HCT116 (cell line): ENCODE measurements around the gene TMEM126B. TPM values are rescaled to one million over a fixed set of nuclear protein-coding genes. Genes with fewer than 3 reads are reported as not detected.

ENCODE experiments used
- ATAC-seq: fragments of 200-7000 bp; cut with Tn5 transposase; 2 replicates; pipeline ENCODE4 v1.9.1; 2020; ENCODE audit warnings: mild to moderate bottlenecking, moderate library complexity
- Bru-seq: library from RNA; stranded (reverse); fragments of 400-500 nt; gene quantifications from one replicate; lab custom pipeline; 2021; lab: Mats Ljungman, UMichigan
- BruChase-seq, 2 experiments: library from RNA; stranded (reverse); fragments of 400-500 nt; gene quantifications; one replicate each; lab custom pipeline; 2021; lab: Mats Ljungman, UMichigan
- BruUV-seq: library from RNA; stranded (reverse); fragments of 400-500 nt; replicated peaks from 2 replicates; lab custom pipeline; 2021; lab: Mats Ljungman, UMichigan
- CTCF ChIA-PET: fragments of 300-600 bp; sonication (Branson Sonifier 250); formaldehyde crosslinking; loops from one replicate; lab custom pipeline; 2021; ENCODE audit warnings: antibody characterized with exemption; lab: Charles Lee
- POLR2A ChIA-PET: fragments of 300-600, 350-600 bp; sonication (Branson Sonifier 250); formaldehyde crosslinking; loops from one replicate; lab custom pipeline; 2021; ENCODE audit warnings: antibody characterized with exemption; lab: Charles Lee
- RAD21 ChIA-PET, 2 experiments: fragments of 300-600 bp; sonication (Branson Sonifier 250); formaldehyde crosslinking; loops; one replicate each; lab custom pipeline; 2023; ENCODE audit warnings: low total read pairs in 2 of 2; ENCODE audit not compliant: uncharacterized antibody in 2 of 2, unreplicated experiment in 2 of 2, low non-redundant PET in 1 of 2; lab: Charles Lee
- DNase-seq: peaks from one replicate; pipeline ENCODE4 v3.0.0-alpha.2; 2010; ENCODE audit warnings: low read depth, low spot score
- H2AFZ ChIP-seq: fragments of 200-600 bp; shearing (Covaris generic), sonication (generic); 2 replicates; pipeline ENCODE4 v1.6.1; 2017; ENCODE audit warnings: low read depth, mixed run types, mixed read lengths, antibody characterized with exemption, low read length; ENCODE audit not compliant: poor library complexity, severe bottlenecking
- H3K27ac ChIP-seq: 2 replicates; pipeline ENCODE4 v1.5.1; 2012; ENCODE audit warnings: low read depth, low read length
- H3K27me3 ChIP-seq: fragments of 200-600 bp; sonication (generic); 2 replicates; pipeline ENCODE4 v1.6.1; 2016; ENCODE audit warnings: mixed run types, low read length, mixed read lengths; ENCODE audit not compliant: insufficient read depth
- H3K36me3 ChIP-seq, 2 experiments: fragments of 200-500 bp in 1 of 2; fragments of 200-600 bp in 1 of 2; sonication (Bioruptor generic) in 1 of 2; sonication (generic) in 1 of 2; 2 replicates each; pipeline versions ENCODE4 v1.5.1 to v1.6.1; 2014 to 2016; ENCODE audit warnings: low read length in 2 of 2, inconsistent platforms in 1 of 2, mixed read lengths in 1 of 2, mixed run types in 1 of 2; ENCODE audit not compliant: insufficient read depth in 2 of 2, control insufficient read depth in 1 of 2
- H3K4me1 ChIP-seq, 2 experiments: fragments of 200-600 bp in 1 of 2; sonication (generic) in 1 of 2; 2 replicates each; pipeline versions ENCODE4 v1.5.1 to v1.6.1; 2012 to 2017; ENCODE audit warnings: low read length in 2 of 2, inconsistent platforms in 1 of 2, mild to moderate bottlenecking in 1 of 2, mixed read lengths in 1 of 2, mixed run types in 1 of 2, moderate library complexity in 1 of 2; ENCODE audit not compliant: insufficient read depth in 2 of 2, control insufficient read depth in 1 of 2
- H3K4me2 ChIP-seq: fragments of 200-600 bp; sonication (generic); 2 replicates; pipeline ENCODE4 v1.6.1; 2017; ENCODE audit warnings: mixed run types, low read length, mixed read lengths
- H3K4me3 ChIP-seq, 2 experiments: fragments of 200-600 bp in 1 of 2; sonication (generic) in 1 of 2; replicated peaks in 1 of 2; 2 replicates each; pipeline ENCODE4 v1.5.1; 2011 to 2016; ENCODE audit warnings: low read length in 2 of 2, control low read depth in 1 of 2, low read depth in 1 of 2, mild to moderate bottlenecking in 1 of 2, mixed read lengths in 1 of 2, mixed run types in 1 of 2
- H3K79me2 ChIP-seq: fragments of 200-600 bp; sonication (generic); 2 replicates; pipeline ENCODE4 v1.6.1; 2017; ENCODE audit warnings: mild to moderate bottlenecking, mixed run types, low read length, moderate library complexity, mixed read lengths; ENCODE audit not compliant: insufficient read depth
- H3K9ac ChIP-seq: fragments of 200-600 bp; sonication (generic); 2 replicates; pipeline ENCODE4 v1.6.1; 2016; ENCODE audit warnings: low read length, mixed read lengths
- H3K9me2 ChIP-seq: fragments of 200-600 bp; sonication (generic), shearing (Covaris generic); 2 replicates; pipeline ENCODE4 v1.6.1; 2017; ENCODE audit warnings: mixed run types, mild to moderate bottlenecking, moderate library complexity; ENCODE audit not compliant: insufficient read depth
- H3K9me3 ChIP-seq, 2 experiments: fragments of 200-500 bp in 1 of 2; fragments of 200-600 bp in 1 of 2; sonication (Bioruptor generic) in 1 of 2; sonication (generic) in 1 of 2; 2 replicates each; pipeline ENCODE4 v1.6.1; 2014 to 2017; ENCODE audit warnings: low read length in 2 of 2, mixed read lengths in 2 of 2, inconsistent platforms in 1 of 2, low read depth in 1 of 2, mild to moderate bottlenecking in 1 of 2, mixed run types in 1 of 2, moderate library complexity in 1 of 2; ENCODE audit not compliant: control insufficient read depth in 1 of 2, insufficient read depth in 1 of 2
- H4K20me1 ChIP-seq: fragments of 200-600 bp; sonication (generic), shearing (Covaris generic); 2 replicates; pipeline ENCODE4 v1.6.1; 2017; ENCODE audit warnings: mixed run types, mild to moderate bottlenecking, moderate library complexity; ENCODE audit not compliant: insufficient read depth
- CBX3 ChIP-seq: IDR thresholded peaks from 2 replicates; pipeline ENCODE4 v1.6.1; 2012; ENCODE audit warnings: low read depth
- EGR1 ChIP-seq: IDR thresholded peaks from 2 replicates; pipeline ENCODE4 v1.6.1; 2012; ENCODE audit warnings: low read depth
- FOSL1 ChIP-seq: IDR thresholded peaks from 2 replicates; pipeline ENCODE4 v1.6.1; 2012; ENCODE audit warnings: low read depth
- JUND ChIP-seq: IDR thresholded peaks from 2 replicates; pipeline ENCODE4 v1.6.1; 2012
- POLR2A ChIP-seq: IDR thresholded peaks from 2 replicates; pipeline ENCODE4 v1.7.0; 2011; ENCODE audit warnings: borderline replicate concordance; ENCODE audit not compliant: insufficient read depth, insufficient read length; ENCODE audit errors: extremely low read depth
- POLR2AphosphoS5 ChIP-seq: IDR thresholded peaks from 2 replicates; pipeline ENCODE4 v1.6.1; 2011; ENCODE audit warnings: mild to moderate bottlenecking, low read depth, low read length, moderate library complexity
- SIN3A ChIP-seq: IDR thresholded peaks from 2 replicates; pipeline ENCODE4 v1.6.1; 2012; ENCODE audit warnings: low read depth
- SP1 ChIP-seq: IDR thresholded peaks from 2 replicates; pipeline ENCODE4 v1.6.1; 2012; ENCODE audit warnings: low read depth
- YY1 ChIP-seq: IDR thresholded peaks from 2 replicates; pipeline ENCODE4 v1.6.1; 2011; ENCODE audit warnings: low read length, low read depth, moderate library complexity, mild to moderate bottlenecking; ENCODE audit not compliant: insufficient replicate concordance; ENCODE audit errors: extremely low read depth
- intact Hi-C: fragments of 100-400 bp; cut with micrococcal nuclease; formaldehyde crosslinking; loops from 2 replicates; pipeline ENCODE4 v1.10.0; 2022
- long read RNA-seq: library from polyadenylated mRNA; unstranded; transcript quantifications from one replicate; pipeline ENCODE4 v2.0.0, GENCODE V29; 2021; ENCODE audit not compliant: unreplicated experiment
- polyA plus RNA-seq: library from polyadenylated mRNA; unstranded; fragments of >200 nt; gene quantifications from 2 replicates; pipeline ENCODE4 v1.2.1, GENCODE V29; 2012; ENCODE audit warnings: missing spikeins
- total RNA-seq: library from RNA; stranded (reverse); gene quantifications from one replicate; pipeline ENCODE4 v1.2.1, GENCODE V29; 2021; ENCODE audit not compliant: unreplicated experiment
- TF ChIP-seq, protein P1 (sequence below): IDR thresholded peaks from 2 replicates; pipeline ENCODE4 v1.6.1; 2012

Gene TMEM126B
- 49.0 TPM for total RNA-seq
- 16.2 and 24.2 TPM in 2 replicates for polyA plus RNA-seq
- Bru-seq, nascent RNA = percentile 92 among the genes with signal in this experiment
- percentile 86 among the genes with signal in this experiment for BruChase-seq, experiment 1, labeled RNA remaining after a 6-hour chase
- percentile 86 among the genes with signal in this experiment for BruChase-seq, experiment 2, labeled RNA remaining after a 2-hour chase
- long read RNA-seq, transcript TMEM126B-201 (5 exons, 989 nt) = major isoform, 13 of 30 reads
- long read RNA-seq, partial matches to known transcripts = 2 of 30 reads
- long read RNA-seq, other reads (novel, unspliced or antisense) = 8 of 30 reads

DNA sequence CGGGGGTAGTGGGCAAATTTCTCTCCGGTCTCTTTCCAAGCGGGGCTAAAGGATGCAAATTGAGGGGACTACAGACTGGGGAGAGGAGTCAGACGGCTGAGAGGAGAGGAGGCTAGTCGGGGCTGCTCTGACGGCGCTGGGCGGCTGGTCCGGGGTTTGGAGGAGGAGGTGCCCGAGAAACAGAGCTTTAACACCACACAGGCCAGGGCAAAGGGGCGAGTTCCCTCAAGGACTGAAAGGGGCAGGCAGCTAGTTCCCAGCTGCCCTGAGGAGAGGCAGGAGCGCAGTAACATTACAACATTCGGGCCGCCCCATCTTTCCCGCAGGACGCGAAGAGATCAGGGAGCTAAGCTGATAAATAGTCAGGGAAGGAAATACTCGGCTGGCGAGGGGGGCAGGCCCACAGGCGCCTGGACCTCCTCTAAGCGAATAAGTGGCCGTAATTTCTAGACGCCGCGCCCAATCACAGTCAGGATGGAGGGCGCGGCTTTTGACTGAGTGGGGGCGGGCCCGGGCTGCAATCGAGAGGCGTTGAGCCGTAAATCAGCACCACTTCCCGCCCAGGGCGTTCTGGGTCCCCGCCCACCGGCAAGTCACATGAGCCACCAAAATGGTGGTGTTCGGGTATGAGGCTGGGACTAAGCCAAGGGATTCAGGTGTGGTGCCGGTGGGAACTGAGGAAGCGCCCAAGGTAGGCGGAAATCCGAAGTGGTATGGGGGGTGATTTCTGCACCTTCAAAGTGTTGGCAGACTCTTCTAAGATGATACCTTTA lies at the start of gene TMEM126B:
TSS of gene TMEM126B (plus strand) at position 596 of the 773 bp plus-strand sequence. CDS start at position 611, 15 bp downstream.
- intact Hi-C loops = loop anchor here (2.0 kb wide), 1 partner anchor 37 kb away; the partner anchor contains the start of gene CREBZF
- TSS peak; percentile 87 for BruUV-seq
- peak within 1 kb of the TSS; percentile 47 for H3K27ac ChIP-seq
- peak within 1 kb of the TSS; percentile 93 for H3K4me2 ChIP-seq
- TF ChIP-seq SP1 (peak; percentile 82), EGR1 (peak; percentile 84), POLR2A (peak; percentile 81), JUND (no peak), FOSL1 (no peak; the same call in 1 of the 2 replicates), SIN3A (peak; percentile 76), YY1 (peak; percentile 93), CBX3 (peak; percentile 54; the same call in 1 of the 2 replicates), POLR2AphosphoS5 (peak; percentile 96)
- TF ChIP-seq, protein P1, sequence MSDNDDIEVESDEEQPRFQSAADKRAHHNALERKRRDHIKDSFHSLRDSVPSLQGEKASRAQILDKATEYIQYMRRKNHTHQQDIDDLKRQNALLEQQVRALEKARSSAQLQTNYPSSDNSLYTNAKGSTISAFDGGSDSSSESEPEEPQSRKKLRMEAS = peak; percentile 85
- H3K4me1 ChIP-seq = peaks cover 6 to 19% of the 10 kb centered on the region in 2 experiments; a peak in 3 of 4 replicates
- peaks cover 2 to 6% of the 10 kb centered on the region in 2 experiments; a peak in 1 of 4 replicates for H3K36me3 ChIP-seq
- peak within 1 kb of the TSS; percentile 10 for H2AFZ ChIP-seq
- POLR2A ChIA-PET = interaction anchor here (1.1 to 1.7 kb wide), 4 partner anchors 13 to 36 kb away, joined by 4 to 5 read pairs (median 4); partner anchors contain the start of gene TMEM126A
- DNase-seq (peak; percentile 91), ATAC-seq (peak; percentile 99)
- peaks cover 42% of the 10 kb centered on the region for H3K79me2 ChIP-seq
- CTCF ChIA-PET = no interaction called here
- peak within 1 kb of the TSS; percentile 79 to 95 for H3K4me3 ChIP-seq
- peak within 1 kb of the TSS; percentile 71 for H3K9ac ChIP-seq
- no peaks in the 10 kb centered on the region for H3K9me3 ChIP-seq
- RAD21 ChIA-PET = interaction anchor here in 1 of 2 experiments (1.0 kb wide), 1 partner anchor 20 kb away, joined by 3 read pairs; no protein-coding TSS in a partner anchor
- H3K27me3 ChIP-seq = no peaks in the 10 kb centered on the region
- no peaks in the 10 kb centered on the region for H4K20me1 ChIP-seq
- H3K9me2 ChIP-seq = no peaks in the 10 kb centered on the region
